ENCODE measurements around the gene TMEM214.

Gene TMEM214

GRCh38 chr2:27051902-27052645, 19.3 kb downstream of the TMEM214 start:
- H3K4me1 ChIP-seq (ENCODE audit: control insufficient read depth, insufficient read depth, low read length): no peaks in the 10 kb centered on the region
- no peak overlapping the region for H3K27ac ChIP-seq (ENCODE audit: insufficient read depth, low read depth, low read length, poor library complexity, severe bottlenecking)
- no peaks in the 10 kb centered on the region for H3K9me3 ChIP-seq (ENCODE audit: control insufficient read depth, low read length)
- no peaks in the 10 kb centered on the region for H3K27me3 ChIP-seq (ENCODE audit: control insufficient read depth, insufficient read depth, low read length, poor library complexity, severe bottlenecking)
- H3K4me3 ChIP-seq (ENCODE audit: insufficient read depth, low read depth, low read length): peak overlapping the region; percentile 85
- WGBS, 2 experiments: 7 to 8% methylated on average over 24 of the region's 24 CpGs
- peaks cover 33% of the 10 kb centered on the region for H3K36me3 ChIP-seq (ENCODE audit: control insufficient read depth, insufficient read depth, low read length)

DNA sequence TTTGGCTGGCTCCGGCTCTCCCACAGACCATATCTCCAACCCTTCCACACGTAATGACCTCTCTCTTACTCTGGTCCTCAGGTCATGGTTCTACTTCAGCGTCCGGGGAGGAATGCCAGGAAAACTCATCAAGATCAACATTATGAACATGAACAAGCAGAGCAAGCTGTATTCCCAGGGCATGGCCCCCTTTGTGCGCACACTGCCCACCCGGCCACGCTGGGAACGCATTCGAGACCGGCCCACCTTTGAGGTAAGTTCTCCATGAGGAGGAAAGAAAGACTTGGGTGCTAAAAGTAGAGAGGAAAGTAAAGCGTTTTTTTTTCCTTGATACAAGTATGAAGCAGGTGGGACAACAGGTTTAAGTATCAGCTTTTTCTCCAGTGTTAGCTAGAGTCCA, 20.6 kb downstream of the TMEM214 start:
- Histone ChIP-seq H3K4me1 (ENCODE audit: control insufficient read depth, insufficient read depth, low read length) (no peaks in the 10 kb centered on the region), H3K27ac (ENCODE audit: insufficient read depth, low read depth, low read length, poor library complexity, severe bottlenecking) (no peak overlapping the region), H3K27me3 (ENCODE audit: control insufficient read depth, insufficient read depth, low read length, poor library complexity, severe bottlenecking) (no peaks in the 10 kb centered on the region), H3K4me3 (ENCODE audit: insufficient read depth, low read depth, low read length) (no peak overlapping the region), H3K9me3 (ENCODE audit: control insufficient read depth, low read length) (no peaks in the 10 kb centered on the region), H3K36me3 (ENCODE audit: control insufficient read depth, insufficient read depth, low read length) (peaks cover 36% of the 10 kb centered on the region)
- 87 to 88% methylated on average over 11 of the region's 11 CpGs for WGBS, 2 experiments

DNA sequence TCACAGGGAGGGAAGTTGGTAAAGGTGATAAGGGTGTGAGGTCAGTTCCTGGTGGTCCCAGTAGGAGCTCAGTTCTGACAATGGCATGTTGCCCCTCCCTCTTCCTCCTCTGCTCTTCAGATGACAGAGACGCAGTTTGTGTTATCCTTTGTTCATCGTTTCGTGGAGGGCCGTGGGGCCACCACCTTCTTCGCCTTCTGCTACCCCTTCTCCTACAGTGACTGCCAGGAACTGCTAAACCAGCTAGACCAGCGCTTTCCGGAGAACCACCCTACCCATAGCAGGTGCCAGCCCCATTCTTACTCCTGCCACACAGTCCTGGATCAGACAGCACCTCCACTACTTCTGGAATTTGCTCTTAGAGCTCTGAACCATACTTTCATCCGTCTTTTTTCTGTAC, 21.0 kb downstream of the TMEM214 start:
- no peaks in the 10 kb centered on the region for H3K4me1 ChIP-seq (ENCODE audit: control insufficient read depth, insufficient read depth, low read length)
- 89 to 91% methylated on average over 8 of the region's 8 CpGs for WGBS, 2 experiments
- H3K36me3 ChIP-seq (ENCODE audit: control insufficient read depth, insufficient read depth, low read length): peaks cover 36% of the 10 kb centered on the region
- H3K27me3 ChIP-seq (ENCODE audit: control insufficient read depth, insufficient read depth, low read length, poor library complexity, severe bottlenecking): no peaks in the 10 kb centered on the region
- H3K27ac ChIP-seq (ENCODE audit: insufficient read depth, low read depth, low read length, poor library complexity, severe bottlenecking): no peak overlapping the region
- no peak overlapping the region for H3K4me3 ChIP-seq (ENCODE audit: insufficient read depth, low read depth, low read length)
- no peaks in the 10 kb centered on the region for H3K9me3 ChIP-seq (ENCODE audit: control insufficient read depth, low read length)

DNA sequence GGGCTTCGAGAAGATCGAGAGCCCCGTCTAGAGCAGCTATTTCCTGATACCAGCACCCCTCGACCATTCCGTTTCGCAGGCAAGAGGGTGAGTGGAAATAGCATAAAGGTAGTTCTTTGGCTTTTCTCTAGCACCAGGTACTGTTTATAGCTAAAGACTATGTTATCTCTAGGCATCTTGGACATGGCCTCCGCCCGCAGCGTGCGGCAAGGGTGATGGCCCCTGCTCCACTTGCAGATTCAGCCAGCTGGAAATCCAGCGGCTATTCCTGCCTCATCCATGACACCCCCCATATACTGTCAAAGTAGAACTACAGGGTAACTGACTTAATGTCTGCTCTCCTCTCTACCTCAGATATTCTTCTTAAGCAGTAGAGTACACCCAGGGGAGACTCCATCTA, 22.0 kb downstream of the TMEM214 start:
- H3K27me3 ChIP-seq (ENCODE audit: control insufficient read depth, insufficient read depth, low read length, poor library complexity, severe bottlenecking): no peaks in the 10 kb centered on the region
- whole genome bisulfite sequencing, 2 experiments: 94 to 99% methylated on average over 11 of the region's 11 CpGs
- H3K27ac ChIP-seq (ENCODE audit: insufficient read depth, low read depth, low read length, poor library complexity, severe bottlenecking): no peak overlapping the region
- H3K9me3 ChIP-seq (ENCODE audit: control insufficient read depth, low read length): no peaks in the 10 kb centered on the region
- H3K4me3 ChIP-seq (ENCODE audit: insufficient read depth, low read depth, low read length): no peak overlapping the region
- H3K36me3 ChIP-seq (ENCODE audit: control insufficient read depth, insufficient read depth, low read length): peaks cover 36% of the 10 kb centered on the region
- no peaks in the 10 kb centered on the region for H3K4me1 ChIP-seq (ENCODE audit: control insufficient read depth, insufficient read depth, low read length)

DNA sequence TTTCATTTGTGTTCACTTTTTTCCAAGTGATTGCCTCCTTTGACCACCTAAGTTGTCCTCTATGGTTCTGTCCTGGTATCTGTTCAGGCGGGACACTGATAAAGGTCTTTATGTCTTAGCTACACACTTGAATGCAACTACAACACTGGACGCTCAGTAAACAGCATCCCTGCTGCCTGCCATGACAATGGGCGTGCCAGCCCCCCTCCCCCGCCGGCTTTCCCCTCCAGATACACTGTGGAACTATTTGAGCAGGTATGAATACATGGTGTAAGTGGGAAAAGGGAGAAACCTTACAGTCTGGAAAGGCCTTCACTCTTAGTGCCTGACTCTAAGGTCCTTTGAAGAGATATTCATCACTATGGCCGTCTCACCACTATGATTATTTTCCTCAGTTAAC, 24.4 kb downstream of the TMEM214 start:
- H3K27me3 ChIP-seq (ENCODE audit: control insufficient read depth, insufficient read depth, low read length, poor library complexity, severe bottlenecking): no peaks in the 10 kb centered on the region
- H3K36me3 ChIP-seq (ENCODE audit: control insufficient read depth, insufficient read depth, low read length): peaks cover 36% of the 10 kb centered on the region
- no peaks in the 10 kb centered on the region for H3K9me3 ChIP-seq (ENCODE audit: control insufficient read depth, low read length)
- no peaks in the 10 kb centered on the region for H3K4me1 ChIP-seq (ENCODE audit: control insufficient read depth, insufficient read depth, low read length)
- H3K27ac ChIP-seq (ENCODE audit: insufficient read depth, low read depth, low read length, poor library complexity, severe bottlenecking): no peak overlapping the region
- 94 to 95% methylated on average over 6 of the region's 6 CpGs for WGBS, 2 experiments
- H3K4me3 ChIP-seq (ENCODE audit: insufficient read depth, low read depth, low read length): no peak overlapping the region

- H3K4me1 ChIP-seq (ENCODE audit: control insufficient read depth, insufficient read depth, low read length): no peaks in the 10 kb centered on the region
- no peak overlapping the region for H3K4me3 ChIP-seq (ENCODE audit: insufficient read depth, low read depth, low read length)
- peaks cover 34% of the 10 kb centered on the region for H3K36me3 ChIP-seq (ENCODE audit: control insufficient read depth, insufficient read depth, low read length)
- no peaks in the 10 kb centered on the region for H3K9me3 ChIP-seq (ENCODE audit: control insufficient read depth, low read length)
- 96% methylated on average over 10 of the region's 10 CpGs for WGBS, 2 experiments
- H3K27me3 ChIP-seq (ENCODE audit: control insufficient read depth, insufficient read depth, low read length, poor library complexity, severe bottlenecking): no peaks in the 10 kb centered on the region
- H3K27ac ChIP-seq (ENCODE audit: insufficient read depth, low read depth, low read length, poor library complexity, severe bottlenecking): no peak overlapping the region
These were observed 25.4 kb downstream of the TMEM214 start for GRCh38 chr2:27058210-27058609.

GRCh38 chr2:27059141-27059820, 26.5 kb downstream of the TMEM214 start:
- Histone ChIP-seq H3K36me3 (ENCODE audit: control insufficient read depth, insufficient read depth, low read length) (peaks cover 25% of the 10 kb centered on the region), H3K27me3 (ENCODE audit: control insufficient read depth, insufficient read depth, low read length, poor library complexity, severe bottlenecking) (no peaks in the 10 kb centered on the region), H3K27ac (ENCODE audit: insufficient read depth, low read depth, low read length, poor library complexity, severe bottlenecking) (no peak overlapping the region), H3K4me3 (ENCODE audit: insufficient read depth, low read depth, low read length) (no peak overlapping the region), H3K9me3 (ENCODE audit: control insufficient read depth, low read length) (no peaks in the 10 kb centered on the region), H3K4me1 (ENCODE audit: control insufficient read depth, insufficient read depth, low read length) (no peaks in the 10 kb centered on the region)
- 95 to 97% methylated on average over 15 of the region's 15 CpGs for WGBS, 2 experiments

DNA sequence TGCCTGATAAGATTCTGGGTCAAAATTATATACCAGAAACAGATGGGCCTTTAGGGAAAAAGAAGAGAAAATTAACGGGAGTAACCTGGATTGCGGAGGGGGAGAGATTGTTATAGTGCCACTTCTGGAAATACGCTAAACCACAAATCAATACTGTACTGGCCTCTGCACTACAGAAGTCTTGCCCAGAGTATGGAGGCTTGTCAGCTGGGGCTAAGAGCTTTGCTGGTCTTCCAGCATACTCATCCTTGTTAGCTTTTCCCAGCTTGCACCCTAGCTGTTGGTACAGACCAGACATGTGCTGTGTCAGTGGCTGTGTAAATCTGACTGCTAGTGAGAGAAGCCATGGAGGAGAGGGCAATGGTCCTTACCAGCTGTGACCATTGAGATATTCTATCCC, 27.6 kb downstream of the TMEM214 start:
- H3K27ac ChIP-seq (ENCODE audit: insufficient read depth, low read depth, low read length, poor library complexity, severe bottlenecking): no peak overlapping the region
- peaks cover 17% of the 10 kb centered on the region for H3K36me3 ChIP-seq (ENCODE audit: control insufficient read depth, insufficient read depth, low read length)
- H3K4me3 ChIP-seq (ENCODE audit: insufficient read depth, low read depth, low read length): no peak overlapping the region
- H3K9me3 ChIP-seq (ENCODE audit: control insufficient read depth, low read length): no peaks in the 10 kb centered on the region
- H3K27me3 ChIP-seq (ENCODE audit: control insufficient read depth, insufficient read depth, low read length, poor library complexity, severe bottlenecking): no peaks in the 10 kb centered on the region
- H3K4me1 ChIP-seq (ENCODE audit: control insufficient read depth, insufficient read depth, low read length): no peaks in the 10 kb centered on the region
- 93 to 97% methylated on average over 3 of the region's 3 CpGs for WGBS, 2 experiments

- Histone ChIP-seq H3K4me3 (ENCODE audit: insufficient read depth, low read depth, low read length) (no peak overlapping the region), H3K4me1 (ENCODE audit: control insufficient read depth, insufficient read depth, low read length) (peaks cover 3% of the 10 kb centered on the region), H3K36me3 (ENCODE audit: control insufficient read depth, insufficient read depth, low read length) (peaks cover 19% of the 10 kb centered on the region), H3K9me3 (ENCODE audit: control insufficient read depth, low read length) (no peaks in the 10 kb centered on the region), H3K27me3 (ENCODE audit: control insufficient read depth, insufficient read depth, low read length, poor library complexity, severe bottlenecking) (no peaks in the 10 kb centered on the region), H3K27ac (ENCODE audit: insufficient read depth, low read depth, low read length, poor library complexity, severe bottlenecking) (no peak overlapping the region)
- 90 to 95% methylated on average over 3 of the region's 3 CpGs for WGBS, 2 experiments
These were observed 32.4 kb downstream of the TMEM214 start for GRCh38 chr2:27065128-27065527.

- Histone ChIP-seq H3K4me1 (ENCODE audit: control insufficient read depth, insufficient read depth, low read length) (peaks cover 3% of the 10 kb centered on the region), H3K27ac (ENCODE audit: insufficient read depth, low read depth, low read length, poor library complexity, severe bottlenecking) (no peak overlapping the region), H3K9me3 (ENCODE audit: control insufficient read depth, low read length) (no peaks in the 10 kb centered on the region), H3K36me3 (ENCODE audit: control insufficient read depth, insufficient read depth, low read length) (peaks cover 19% of the 10 kb centered on the region), H3K4me3 (ENCODE audit: insufficient read depth, low read depth, low read length) (no peak overlapping the region), H3K27me3 (ENCODE audit: control insufficient read depth, insufficient read depth, low read length, poor library complexity, severe bottlenecking) (no peaks in the 10 kb centered on the region)
- WGBS, 2 experiments: 92 to 95% methylated on average over 5 of the region's 5 CpGs
These were observed 34.6 kb downstream of the TMEM214 start for GRCh38 chr2:27067385-27067784.
